Fibroblast of lung (primary cell): ENCODE data around the gene HS1BP3. TPM values are rescaled to one million over a fixed set of nuclear protein-coding genes. Genes with fewer than 3 reads are reported as not detected.

Experiments
- DNase-seq, 2 donors: peaks; one replicate each; pipeline versions ENCODE4 v3.0.0 to v3.0.0-alpha.2; 2010; ENCODE audit warnings: low read depth in 2 of 2
- H2AFZ ChIP-seq: 2 replicates; pipeline ENCODE4 v1.5.1; 2012; ENCODE audit warnings: low read length, control low read depth, inconsistent platforms
- H3K27ac ChIP-seq: 2 replicates; pipeline ENCODE4 v1.5.1; 2011; ENCODE audit warnings: low read length, control low read depth; ENCODE audit not compliant: insufficient read depth
- H3K27me3 ChIP-seq: 2 replicates; pipeline ENCODE4 v1.5.1; 2011; ENCODE audit warnings: mild to moderate bottlenecking, low read length; ENCODE audit not compliant: control insufficient read depth, insufficient read depth
- H3K36me3 ChIP-seq: 2 replicates; pipeline ENCODE4 v1.5.1; 2011; ENCODE audit warnings: low read length; ENCODE audit not compliant: control insufficient read depth, insufficient read depth
- H3K4me1 ChIP-seq: 2 replicates; pipeline ENCODE4 v1.5.1; 2011; ENCODE audit warnings: low read length; ENCODE audit not compliant: control insufficient read depth, insufficient read depth; ENCODE audit errors: extremely low read depth
- H3K4me2 ChIP-seq: 2 replicates; pipeline ENCODE4 v1.5.1; 2011; ENCODE audit warnings: low read length, control low read depth; ENCODE audit not compliant: insufficient read depth; ENCODE audit errors: extremely low read depth
- H3K4me3 ChIP-seq, 4 experiments: fragments of 200-600 bp in 1 of 4; sonication (generic) in 1 of 4; replicated peaks in 1 of 4; 2 replicates each; pipeline ENCODE4 v1.5.1; 2011 to 2016; ENCODE audit warnings: low read length in 4 of 4, low read depth in 3 of 4, mild to moderate bottlenecking in 3 of 4, control low read depth in 2 of 4, inconsistent platforms in 1 of 4, mixed read lengths in 1 of 4; ENCODE audit not compliant: insufficient read depth in 1 of 4; ENCODE audit errors: control extremely low read depth in 1 of 4
- H3K79me2 ChIP-seq: 2 replicates; pipeline ENCODE4 v1.5.1; 2012; ENCODE audit warnings: mild to moderate bottlenecking, low read length, inconsistent platforms; ENCODE audit not compliant: control insufficient read depth, insufficient read depth
- H3K9ac ChIP-seq: 2 replicates; pipeline ENCODE4 v1.5.1; 2011; ENCODE audit warnings: mild to moderate bottlenecking, low read length, control low read depth; ENCODE audit not compliant: insufficient read depth
- H3K9me3 ChIP-seq: 2 replicates; pipeline ENCODE4 v1.5.1; 2012; ENCODE audit warnings: low read depth, low read length; ENCODE audit not compliant: control insufficient read depth, insufficient read depth
- H4K20me1 ChIP-seq: 2 replicates; pipeline ENCODE4 v1.5.1; 2011; ENCODE audit warnings: low read length; ENCODE audit not compliant: control insufficient read depth, insufficient read depth; ENCODE audit errors: extremely low read depth
- EZH2 ChIP-seq: IDR thresholded peaks from 2 replicates; pipeline ENCODE4 v1.5.1; 2012; ENCODE audit warnings: low read length, control low read depth, mild to moderate bottlenecking; ENCODE audit errors: missing control alignments
- polyA plus RNA-seq, 2 donors: library from polyadenylated mRNA; depleted of rRNA in 1 of 2; stranded (reverse) in 1 of 2; unstranded in 1 of 2; fragments of >200 nt; gene quantifications; 2 replicates each; pipeline ENCODE4 v1.2.1, GENCODE V29; 2011 to 2012; ENCODE audit warnings: missing spikeins in 1 of 2
- total RNA-seq: library from RNA; depleted of rRNA; stranded (reverse); fragments of >200 nt; gene quantifications from 2 replicates; pipeline ENCODE4 v1.2.1, GENCODE V29; 2014
- TF ChIP-seq, protein P1 (sequence below), 2 donors: IDR thresholded peaks in 1 of 2; conservative IDR thresholded peaks in 1 of 2; 1 replicate in 1 of 2; 2 replicates in 1 of 2; pipeline ENCODE4 v1.5.1; 2011 to 2012; ENCODE audit warnings: low read length in 2 of 2, control low read depth in 1 of 2, inconsistent platforms in 1 of 2, low read depth in 1 of 2, mild to moderate bottlenecking in 1 of 2

The HS1BP3 gene
- total and polyA plus RNA-seq, 2 donors (not counting 1 experiment from before 2014, with no cell fraction given) = 17.8 to 38.1 TPM

DNA sequence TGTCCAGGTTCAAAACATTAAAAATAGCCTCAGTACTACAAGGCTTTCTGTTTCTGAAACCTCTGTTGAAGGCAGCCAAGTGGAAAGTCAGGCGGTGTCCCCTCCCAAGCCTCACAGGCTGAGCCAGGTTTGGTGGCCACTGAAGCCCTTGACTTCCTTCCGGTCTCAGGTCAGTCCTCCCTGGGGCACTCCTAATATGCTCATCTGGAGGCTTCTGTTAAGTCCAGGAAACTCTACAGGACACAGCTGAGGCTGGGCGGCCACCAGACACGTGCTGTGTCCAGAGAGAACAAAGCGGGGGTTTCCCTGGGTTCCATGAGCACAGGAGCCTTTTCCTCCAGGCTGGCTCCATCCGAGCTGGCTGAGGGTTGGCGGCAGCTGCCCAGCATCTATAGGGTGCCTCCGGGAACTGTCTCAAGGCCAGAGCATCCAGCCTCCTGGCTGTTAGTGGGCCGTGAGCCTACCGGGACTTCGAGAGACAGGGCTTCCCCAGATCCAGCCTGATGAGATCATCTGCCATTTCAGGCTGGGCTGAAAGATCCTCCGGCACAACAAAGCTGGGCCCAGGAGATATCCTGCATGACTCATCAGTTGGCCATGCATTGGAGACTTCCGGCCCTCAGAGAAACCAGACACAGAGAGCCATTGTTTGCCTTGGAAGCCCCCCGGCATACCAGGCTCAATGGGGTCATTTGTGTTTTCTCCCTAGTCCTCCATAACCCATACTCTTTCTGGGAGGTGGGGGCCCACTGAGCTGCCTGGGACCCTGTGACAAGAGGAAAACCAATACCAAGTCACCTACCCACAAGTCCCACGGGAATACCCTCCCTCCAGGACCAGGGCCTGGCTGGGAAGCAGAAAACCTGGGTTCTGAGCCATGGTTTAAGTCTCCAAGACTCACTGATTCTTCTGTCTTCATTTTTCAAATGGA lies 71.7 kb downstream of the HS1BP3 start:
- no peak overlapping the region for H3K4me3 ChIP-seq
- TF ChIP-seq EZH2 = no peak
- TF ChIP-seq, protein P1, sequence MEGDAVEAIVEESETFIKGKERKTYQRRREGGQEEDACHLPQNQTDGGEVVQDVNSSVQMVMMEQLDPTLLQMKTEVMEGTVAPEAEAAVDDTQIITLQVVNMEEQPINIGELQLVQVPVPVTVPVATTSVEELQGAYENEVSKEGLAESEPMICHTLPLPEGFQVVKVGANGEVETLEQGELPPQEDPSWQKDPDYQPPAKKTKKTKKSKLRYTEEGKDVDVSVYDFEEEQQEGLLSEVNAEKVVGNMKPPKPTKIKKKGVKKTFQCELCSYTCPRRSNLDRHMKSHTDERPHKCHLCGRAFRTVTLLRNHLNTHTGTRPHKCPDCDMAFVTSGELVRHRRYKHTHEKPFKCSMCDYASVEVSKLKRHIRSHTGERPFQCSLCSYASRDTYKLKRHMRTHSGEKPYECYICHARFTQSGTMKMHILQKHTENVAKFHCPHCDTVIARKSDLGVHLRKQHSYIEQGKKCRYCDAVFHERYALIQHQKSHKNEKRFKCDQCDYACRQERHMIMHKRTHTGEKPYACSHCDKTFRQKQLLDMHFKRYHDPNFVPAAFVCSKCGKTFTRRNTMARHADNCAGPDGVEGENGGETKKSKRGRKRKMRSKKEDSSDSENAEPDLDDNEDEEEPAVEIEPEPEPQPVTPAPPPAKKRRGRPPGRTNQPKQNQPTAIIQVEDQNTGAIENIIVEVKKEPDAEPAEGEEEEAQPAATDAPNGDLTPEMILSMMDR (conservative IDR thresholded peaks at IDR 0.05 in 1 of 2, IDR thresholded peaks at IDR 0.05 in 1 of 2; ENCODE audit: low read depth in 1 of 2, low read length in 2 of 2) = no peak
- H2AFZ ChIP-seq = peak overlapping the region; percentile 24
- H3K4me2 ChIP-seq = peak overlapping the region; percentile 42
- peaks cover 36% of the 10 kb centered on the region for H3K4me1 ChIP-seq
- H3K36me3 ChIP-seq = no peaks in the 10 kb centered on the region
- DNase-seq = peak; percentile 91 to 99
- no peaks in the 10 kb centered on the region for H3K79me2 ChIP-seq
- no peaks in the 10 kb centered on the region for H4K20me1 ChIP-seq
- H3K9me3 ChIP-seq = no peaks in the 10 kb centered on the region
- peak overlapping the region; percentile 40 for H3K9ac ChIP-seq
- no peaks in the 10 kb centered on the region for H3K27me3 ChIP-seq
- peak overlapping the region; percentile 84 for H3K27ac ChIP-seq

DNA sequence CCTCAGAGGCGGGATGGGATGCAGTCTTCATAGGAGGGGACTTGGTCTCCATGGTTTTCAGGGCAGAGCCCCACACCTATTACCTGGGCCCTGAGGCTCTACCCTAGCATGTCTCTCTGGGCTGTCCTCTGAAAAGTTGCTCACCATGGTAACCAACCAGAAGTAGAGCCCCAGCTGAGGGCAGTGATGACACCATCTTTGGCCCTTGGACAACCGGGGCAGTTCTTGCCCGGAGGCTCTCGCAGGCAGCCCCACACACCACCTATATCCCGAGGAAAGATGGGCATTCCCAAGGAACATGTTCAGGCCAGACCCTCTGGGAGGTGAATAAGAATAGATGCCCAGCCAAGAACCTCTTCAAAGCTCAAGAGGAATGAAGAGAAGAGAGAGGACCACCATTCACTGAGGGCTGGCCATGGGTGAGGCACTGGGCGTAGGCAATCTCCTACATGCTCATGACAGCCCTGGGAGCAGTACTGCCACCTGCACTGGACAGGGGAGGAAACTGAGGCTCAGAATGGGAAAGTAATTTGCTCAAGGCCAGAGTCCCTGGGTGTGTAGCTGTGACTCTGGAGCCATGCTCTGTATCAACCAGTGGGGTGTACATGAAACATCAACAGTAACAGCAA lies 72.5 kb downstream of the HS1BP3 start:
- no peak overlapping the region for H3K9ac ChIP-seq
- TF ChIP-seq, protein P1 (conservative IDR thresholded peaks at IDR 0.05 in 1 of 2, IDR thresholded peaks at IDR 0.05 in 1 of 2; ENCODE audit: low read depth in 1 of 2, low read length in 2 of 2) = no peak
- TF ChIP-seq EZH2 = no peak
- DNase-seq = no peak
- H3K79me2 ChIP-seq = no peaks in the 10 kb centered on the region
- H3K27me3 ChIP-seq = no peaks in the 10 kb centered on the region
- H3K4me2 ChIP-seq = no peak overlapping the region
- no peak overlapping the region for H2AFZ ChIP-seq
- no peak overlapping the region for H3K4me3 ChIP-seq
- no peaks in the 10 kb centered on the region for H3K36me3 ChIP-seq
- peaks cover 32% of the 10 kb centered on the region for H3K4me1 ChIP-seq
- no peaks in the 10 kb centered on the region for H4K20me1 ChIP-seq
- H3K9me3 ChIP-seq = no peaks in the 10 kb centered on the region
- peak overlapping the region; percentile 84 for H3K27ac ChIP-seq

DNA sequence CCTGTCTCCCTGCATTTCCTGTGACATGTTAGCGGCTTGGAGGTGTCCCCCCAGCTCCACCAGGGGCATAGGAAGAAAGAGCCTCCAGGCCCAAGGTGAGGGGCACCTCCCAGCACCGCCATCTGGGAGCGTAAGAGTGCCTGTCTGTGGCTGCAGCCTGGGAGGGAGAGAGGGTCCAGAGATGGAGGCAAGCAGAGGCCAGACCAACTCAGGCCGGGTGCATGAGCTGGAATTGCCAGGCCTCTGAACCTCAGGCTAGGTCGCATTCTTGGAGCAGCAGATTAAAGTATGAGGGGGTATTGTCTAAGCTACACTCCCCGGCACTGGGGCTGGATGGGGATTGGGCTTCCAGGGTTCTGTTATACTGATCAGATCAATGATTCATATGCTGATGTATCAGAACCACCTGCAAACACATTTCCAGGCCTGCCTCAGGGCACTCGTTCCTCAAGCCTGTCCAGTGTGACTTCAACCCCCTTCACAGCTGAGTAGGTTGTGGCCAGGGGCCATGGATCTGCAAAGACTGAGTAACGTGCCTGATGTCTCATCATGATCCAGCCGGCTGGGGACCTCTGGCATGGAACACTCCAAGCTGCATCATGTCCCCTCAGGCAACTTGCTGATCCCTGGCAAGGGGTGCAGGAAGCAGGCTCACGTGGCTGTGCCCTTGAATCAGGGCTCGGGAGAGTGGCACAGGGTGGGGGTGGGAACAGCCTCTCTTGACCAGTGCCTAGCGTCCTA lies 73.2 kb downstream of the HS1BP3 start:
- Histone ChIP-seq H3K36me3 (no peaks in the 10 kb centered on the region), H3K4me2 (no peak overlapping the region), H3K27me3 (no peaks in the 10 kb centered on the region), H3K9me3 (no peaks in the 10 kb centered on the region), H3K9ac (no peak overlapping the region), H4K20me1 (no peaks in the 10 kb centered on the region), H3K4me1 (peaks cover 27% of the 10 kb centered on the region), H3K79me2 (no peaks in the 10 kb centered on the region), H3K4me3 (no peak overlapping the region), H2AFZ (no peak overlapping the region), H3K27ac (no peak overlapping the region)
- peak in 1 of 2 donors; percentile 74 for DNase-seq
- no peak for TF ChIP-seq EZH2
- TF ChIP-seq, protein P1 (conservative IDR thresholded peaks at IDR 0.05 in 1 of 2, IDR thresholded peaks at IDR 0.05 in 1 of 2; ENCODE audit: low read depth in 1 of 2, low read length in 2 of 2) = no peak
